PFSK-1 (cell line): Measurements from ENCODE around the gene NDRG2.

Source experiments
- POLR2AphosphoS5 ChIP-seq: IDR thresholded peaks from 2 replicates; pipeline ENCODE4 v1.6.1; 2012; ENCODE audit warnings: low read depth, mild to moderate bottlenecking, control low read depth, low read length, moderate library complexity
- SIN3A ChIP-seq: IDR thresholded peaks from 2 replicates; pipeline ENCODE4 v1.6.1; 2012; ENCODE audit warnings: mild to moderate bottlenecking, low read length, moderate library complexity, borderline replicate concordance; ENCODE audit not compliant: insufficient read depth
- TAF1 ChIP-seq: IDR thresholded peaks from 2 replicates; pipeline ENCODE4 v1.6.1; 2012; ENCODE audit warnings: low read length, control low read depth, borderline replicate concordance; ENCODE audit not compliant: insufficient read depth

- TF ChIP-seq POLR2AphosphoS5 (no peak), TAF1 (no peak), SIN3A (no peak)
Measured at GRCh38 chr14:21019366-21019765, 5.5 kb downstream of the NDRG2 start.
